Motor neuron (in vitro differentiated cells): ENCODE results near the gene DST. TPM values are rescaled to one million over a fixed set of nuclear protein-coding genes. Genes with fewer than 3 reads are reported as not detected.

Source experiments
- ATAC-seq, 8 experiments: fragments of 200-7000 bp; cut with Tn5 transposase; replicated peaks in 6 of 8; 2 replicates each; pipeline ENCODE4 v1.8.0; 2021; ENCODE audit warnings: mild to moderate bottlenecking in 8 of 8, moderate library complexity in 8 of 8
- H3K27ac ChIP-seq, 2 donors: fragments of 250-450 bp; sonication (Bioruptor Pico); 2 replicates each; pipeline ENCODE4 v1.9.0; 2021; ENCODE audit warnings: antibody characterized with exemption in 2 of 2, mild to moderate bottlenecking in 2 of 2, moderate library complexity in 1 of 2
- H3K4me1 ChIP-seq, 2 donors: fragments of 250-450 bp; sonication (Bioruptor Pico); replicated peaks in 1 of 2; 2 replicates each; pipeline ENCODE4 v1.6.1; 2021; ENCODE audit warnings: antibody characterized with exemption in 2 of 2, mild to moderate bottlenecking in 2 of 2, moderate library complexity in 1 of 2
- H3K4me3 ChIP-seq, 5 donors: fragments of 250-450 bp; sonication (Bioruptor Pico); 2 replicates each; pipeline ENCODE4 v1.9.0; 2021; ENCODE audit warnings: antibody characterized with exemption in 5 of 5, mild to moderate bottlenecking in 5 of 5, moderate library complexity in 4 of 5
- WGBS, 10 experiments: fragments of 450-650 bp; shearing (Covaris generic); methylation state at CpG; one replicate each; pipeline ENCODE4 v1.0.0; 2022; 5-methylcytosine and 5-hydroxymethylcytosine counted together
- in situ Hi-C, 9 experiments: fragments of 400-800 bp; cut with MboI; loops; one replicate each; pipeline ENCODE4 v1.15.0; 2021; ENCODE audit warnings: low sequenced_read_pairs in 9 of 9, low pct_unique_long_range_greater_than_20kb in 2 of 9; ENCODE audit not compliant: unreplicated experiment in 9 of 9
- total RNA-seq, 8 experiments: library from RNA; unstranded; fragments of 300-600 nt; gene quantifications; 2 replicates each; pipeline versions ENCODE4 v1.2.3 to v1.2.4, GENCODE V29; 2022

Gene DST
- 100 to 1,000 TPM; 102 to 461 (median 260) TPM for total RNA-seq

- no peak within 1 kb of the TSS for H3K4me3 ChIP-seq
- in situ Hi-C loops: loop anchor here in 7 of 9 experiments (10.0 to 25.0 kb wide), 3 partner anchors 52 to 670 kb away; partner anchors contain the start of gene PRIM2 (in 2 of the 7)
- WGBS, 10 experiments: 0 to 87% (median 75%) methylated on average over 1 to 7 of the region's 7 CpGs; no CpG with 5 or more reads in 1 of the 10 experiments
- H3K27ac ChIP-seq: no peak within 1 kb of the TSS
- peak in 6 of 8 experiments; percentile 19 to 96 (median 91) for ATAC-seq
- H3K4me1 ChIP-seq: no peaks in the 10 kb centered on the region
These were observed at the start of gene DST for GRCh38 chr6:56642366-56643261. Gene DST, minus strand, starts transcription at chr6:56642889.

- H3K4me3 ChIP-seq: no peak overlapping the region
- H3K27ac ChIP-seq: no peak overlapping the region
- no peak for ATAC-seq
- in situ Hi-C loops: loop anchor here in 1 of 9 experiments (10.0 kb wide), 1 partner anchor 47 kb away; the partner anchor contains the start of gene DST
- H3K4me1 ChIP-seq: no peaks in the 10 kb centered on the region
- WGBS, 10 experiments: 0 to 100% (median 80%) methylated on average over 1 of the region's 1 CpG; no CpG with 5 or more reads in 3 of the 10 experiments
These were observed 49.1 kb upstream of the DST start for GRCh38 chr6:56691814-56692213.

- in situ Hi-C loops: loop anchor here in 1 of 9 experiments (10.0 kb wide), 1 partner anchor 46 kb away; the partner anchor contains the start of gene DST
- Histone ChIP-seq H3K27ac (no peak overlapping the region), H3K4me3 (no peak overlapping the region), H3K4me1 (no peaks in the 10 kb centered on the region)
- ATAC-seq: no peak
- WGBS, 10 experiments: 7 to 100% (median 88%) methylated on average over 1 to 2 of the region's 2 CpGs; no CpG with 5 or more reads in 1 of the 10 experiments
These were observed 48.6 kb upstream of the DST start for GRCh38 chr6:56691286-56691595.

- Histone ChIP-seq H3K4me3 (no peak overlapping the region), H3K4me1 (no peaks in the 10 kb centered on the region), H3K27ac (no peak overlapping the region)
- peak in 4 of 8 experiments; percentile 8 to 14 (median 11) for ATAC-seq
- in situ Hi-C loops: loop anchor here in 1 of 9 experiments (10.0 kb wide), 1 partner anchor 46 kb away; the partner anchor contains the start of gene DST
- 0 to 100% (median 75%) methylated on average over 1 to 4 of the region's 4 CpGs for WGBS, 10 experiments
These were observed 48.0 kb upstream of the DST start for GRCh38 chr6:56690519-56691285.

- WGBS, 10 experiments: 83 to 100% (median 100%) methylated on average over 1 of the region's 1 CpG; no CpG with 5 or more reads in 3 of the 10 experiments
- in situ Hi-C loops: loop anchor here in 1 of 9 experiments (10.0 kb wide), 1 partner anchor 45 kb away; the partner anchor contains the start of gene DST
- no peak overlapping the region for H3K27ac ChIP-seq
- ATAC-seq: no peak
- H3K4me3 ChIP-seq: no peak overlapping the region
- H3K4me1 ChIP-seq: no peaks in the 10 kb centered on the region
These were observed 47.0 kb upstream of the DST start for GRCh38 chr6:56689663-56690062.

GRCh38 chr6:56689114-56689513, 46.4 kb upstream of the DST start:
- no peak overlapping the region for H3K27ac ChIP-seq
- H3K4me1 ChIP-seq: no peaks in the 10 kb centered on the region
- 0 to 100% (median 80%) methylated on average over 1 to 3 of the region's 3 CpGs; no CpG with 5 or more reads in 1 of the 10 experiments for WGBS, 10 experiments
- in situ Hi-C loops: no loop called here
- ATAC-seq: no peak
- H3K4me3 ChIP-seq: no peak overlapping the region

- Histone ChIP-seq H3K4me3 (no peak overlapping the region), H3K4me1 (no peaks in the 10 kb centered on the region), H3K27ac (no peak overlapping the region)
- ATAC-seq: no peak
- 44 to 100% (median 83%) methylated on average over 1 to 2 of the region's 2 CpGs for WGBS, 10 experiments
- in situ Hi-C loops: no loop called here
These were observed 45.8 kb upstream of the DST start for GRCh38 chr6:56688521-56688920.

GRCh38 chr6:56687551-56687950, 44.9 kb upstream of the DST start:
- Histone ChIP-seq H3K4me1 (no peaks in the 10 kb centered on the region), H3K27ac (no peak overlapping the region), H3K4me3 (no peak overlapping the region)
- WGBS, 10 experiments: 29 to 100% (median 100%) methylated on average over 1 of the region's 1 CpG; no CpG with 5 or more reads in 2 of the 10 experiments
- in situ Hi-C loops: no loop called here
- no peak for ATAC-seq

GRCh38 chr6:56686429-56686828, 43.7 kb upstream of the DST start:
- ATAC-seq: no peak
- Histone ChIP-seq H3K27ac (no peak overlapping the region), H3K4me1 (no peaks in the 10 kb centered on the region), H3K4me3 (no peak overlapping the region)
- 40 to 100% (median 89%) methylated on average over 1 to 2 of the region's 2 CpGs; no CpG with 5 or more reads in 3 of the 10 experiments for WGBS, 10 experiments
- in situ Hi-C loops: no loop called here

GRCh38 chr6:56685994-56686393, 43.3 kb upstream of the DST start:
- ATAC-seq: no peak
- 9 to 100% (median 50%) methylated on average over 1 to 2 of the region's 2 CpGs; no CpG with 5 or more reads in 3 of the 10 experiments for WGBS, 10 experiments
- in situ Hi-C loops: no loop called here
- Histone ChIP-seq H3K4me1 (no peaks in the 10 kb centered on the region), H3K27ac (no peak overlapping the region), H3K4me3 (no peak overlapping the region)

- in situ Hi-C loops: no loop called here
- 91 to 100% (median 94%) methylated on average over 1 to 8 of the region's 8 CpGs; no CpG with 5 or more reads in 2 of the 10 experiments for WGBS, 10 experiments
- Histone ChIP-seq H3K27ac (no peak overlapping the region), H3K4me1 (no peaks in the 10 kb centered on the region), H3K4me3 (no peak overlapping the region)
- no peak for ATAC-seq
These were observed 42.5 kb upstream of the DST start for GRCh38 chr6:56685102-56685733.

GRCh38 chr6:56684342-56685101, 41.8 kb upstream of the DST start:
- Histone ChIP-seq H3K4me3 (no peak overlapping the region), H3K4me1 (no peaks in the 10 kb centered on the region), H3K27ac (no peak overlapping the region)
- peak in 1 of 8 experiments; percentile 44 for ATAC-seq
- in situ Hi-C loops: no loop called here
- 66 to 100% (median 89%) methylated on average over 2 to 4 of the region's 7 CpGs for WGBS, 10 experiments
